ENCODE measurements around the gene IFNL1.

DNA sequence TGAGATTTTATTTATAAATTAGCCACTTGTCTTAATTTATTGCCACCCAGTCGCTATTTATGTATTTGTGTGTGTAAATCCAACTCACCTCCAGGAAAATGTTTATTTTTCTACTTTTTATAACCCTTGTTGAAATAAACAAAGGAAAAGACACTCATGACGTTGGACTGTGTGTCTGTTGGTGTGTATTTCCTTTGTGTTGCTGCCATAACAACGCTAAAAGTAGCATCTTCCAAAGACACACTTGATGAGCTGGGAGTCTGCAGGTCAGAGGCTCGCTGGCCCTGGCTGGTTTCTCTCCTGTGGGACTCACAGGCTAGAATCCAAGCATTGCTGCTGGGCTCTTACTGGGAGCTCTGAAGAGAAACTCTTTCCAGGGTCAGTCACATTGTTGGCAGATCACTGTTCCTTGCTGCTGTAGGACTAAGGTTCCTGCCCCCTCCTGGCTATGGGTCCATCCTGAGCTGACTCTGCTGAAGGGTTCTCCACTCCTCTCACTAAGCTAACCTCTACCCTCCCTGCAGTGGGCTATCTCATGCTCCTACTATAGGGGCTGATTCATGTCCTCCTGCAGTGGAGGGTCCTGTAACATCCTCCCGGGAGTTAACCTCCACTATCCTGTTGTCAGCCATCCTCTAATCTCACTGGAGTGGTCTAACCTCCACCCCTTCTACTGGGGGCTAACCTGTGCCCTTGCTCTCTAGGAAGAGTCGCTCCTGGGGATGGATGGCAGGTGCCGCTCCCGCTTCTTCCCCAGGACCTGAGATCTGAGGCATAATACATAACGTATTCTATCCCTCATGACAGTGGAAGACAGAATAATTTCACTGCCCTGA lies 26.0 kb upstream of the IFNL1 start:
- TF ChIP-seq, protein P1, sequence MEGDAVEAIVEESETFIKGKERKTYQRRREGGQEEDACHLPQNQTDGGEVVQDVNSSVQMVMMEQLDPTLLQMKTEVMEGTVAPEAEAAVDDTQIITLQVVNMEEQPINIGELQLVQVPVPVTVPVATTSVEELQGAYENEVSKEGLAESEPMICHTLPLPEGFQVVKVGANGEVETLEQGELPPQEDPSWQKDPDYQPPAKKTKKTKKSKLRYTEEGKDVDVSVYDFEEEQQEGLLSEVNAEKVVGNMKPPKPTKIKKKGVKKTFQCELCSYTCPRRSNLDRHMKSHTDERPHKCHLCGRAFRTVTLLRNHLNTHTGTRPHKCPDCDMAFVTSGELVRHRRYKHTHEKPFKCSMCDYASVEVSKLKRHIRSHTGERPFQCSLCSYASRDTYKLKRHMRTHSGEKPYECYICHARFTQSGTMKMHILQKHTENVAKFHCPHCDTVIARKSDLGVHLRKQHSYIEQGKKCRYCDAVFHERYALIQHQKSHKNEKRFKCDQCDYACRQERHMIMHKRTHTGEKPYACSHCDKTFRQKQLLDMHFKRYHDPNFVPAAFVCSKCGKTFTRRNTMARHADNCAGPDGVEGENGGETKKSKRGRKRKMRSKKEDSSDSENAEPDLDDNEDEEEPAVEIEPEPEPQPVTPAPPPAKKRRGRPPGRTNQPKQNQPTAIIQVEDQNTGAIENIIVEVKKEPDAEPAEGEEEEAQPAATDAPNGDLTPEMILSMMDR (IDR thresholded peaks at IDR 0.05), result no peak
- no peak for TF ChIP-seq POLR2A (IDR thresholded peaks at IDR 0.05)

All from heart left ventricle (tissue), 13 donors.